ENCODE results near the gene RFXANK. TPM values are rescaled to one million over a fixed set of nuclear protein-coding genes. Genes with fewer than 3 reads are reported as not detected.
"Not testable (repeated sequence)": the region's sequence is repeated elsewhere in the genome, so short reads cannot be mapped to it uniquely, and the experiment has no call there.

Gene RFXANK
- total RNA-seq, 1 experiment from 2014 or later = 73.4 TPM

DNA sequence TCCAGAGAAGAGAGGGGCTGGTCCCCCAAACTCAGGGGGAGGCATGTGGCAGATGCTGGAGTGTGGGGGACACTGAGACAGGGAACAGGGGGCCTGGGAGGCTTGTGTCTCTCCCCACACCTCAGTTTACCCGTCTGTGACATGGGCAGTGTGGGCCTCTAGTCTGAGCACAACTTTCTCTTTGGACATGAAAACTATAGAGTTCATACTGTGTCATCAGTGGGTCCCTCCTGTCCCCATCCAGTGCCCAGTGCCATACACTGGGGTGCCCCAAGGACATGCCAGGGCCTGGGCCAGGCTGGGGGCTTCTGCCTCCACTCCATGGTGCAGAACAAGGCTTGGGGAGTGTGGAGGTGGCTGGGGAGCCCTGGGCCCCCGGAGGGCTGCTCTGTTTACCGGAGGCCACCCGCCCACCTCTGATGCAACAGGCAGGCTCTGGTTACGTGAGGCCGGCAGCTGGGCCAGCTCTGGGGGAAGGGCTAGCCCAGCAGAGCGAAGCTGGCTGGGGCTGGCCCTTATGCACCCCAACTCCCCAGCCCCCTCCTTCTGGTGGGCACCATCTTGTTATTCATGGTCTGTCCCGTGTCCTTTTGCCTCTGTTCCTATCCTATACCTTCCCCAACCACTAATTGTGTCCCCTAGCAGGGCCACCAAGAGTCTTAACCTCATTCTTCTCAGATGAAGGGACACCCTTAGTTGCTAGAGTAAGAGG lies 20.1 kb upstream of the RFXANK start:
- Mint-ChIP-seq H3K9me3 (ENCODE audit: unreplicated experiment) (no peaks in the 10 kb centered on the region), H3K27ac (ENCODE audit: unreplicated experiment) (peak overlapping the region; percentile 54), H3K27me3 (ENCODE audit: insufficient read depth, unreplicated experiment) (peaks cover 3% of the 10 kb centered on the region), H3K4me1 (ENCODE audit: low read depth, unreplicated experiment) (peaks cover 21% of the 10 kb centered on the region), H3K4me3 (ENCODE audit: unreplicated experiment) (no peak overlapping the region), H3K36me3 (ENCODE audit: insufficient read depth, unreplicated experiment) (peaks cover 14% of the 10 kb centered on the region)
- TF ChIP-seq, protein P1, sequence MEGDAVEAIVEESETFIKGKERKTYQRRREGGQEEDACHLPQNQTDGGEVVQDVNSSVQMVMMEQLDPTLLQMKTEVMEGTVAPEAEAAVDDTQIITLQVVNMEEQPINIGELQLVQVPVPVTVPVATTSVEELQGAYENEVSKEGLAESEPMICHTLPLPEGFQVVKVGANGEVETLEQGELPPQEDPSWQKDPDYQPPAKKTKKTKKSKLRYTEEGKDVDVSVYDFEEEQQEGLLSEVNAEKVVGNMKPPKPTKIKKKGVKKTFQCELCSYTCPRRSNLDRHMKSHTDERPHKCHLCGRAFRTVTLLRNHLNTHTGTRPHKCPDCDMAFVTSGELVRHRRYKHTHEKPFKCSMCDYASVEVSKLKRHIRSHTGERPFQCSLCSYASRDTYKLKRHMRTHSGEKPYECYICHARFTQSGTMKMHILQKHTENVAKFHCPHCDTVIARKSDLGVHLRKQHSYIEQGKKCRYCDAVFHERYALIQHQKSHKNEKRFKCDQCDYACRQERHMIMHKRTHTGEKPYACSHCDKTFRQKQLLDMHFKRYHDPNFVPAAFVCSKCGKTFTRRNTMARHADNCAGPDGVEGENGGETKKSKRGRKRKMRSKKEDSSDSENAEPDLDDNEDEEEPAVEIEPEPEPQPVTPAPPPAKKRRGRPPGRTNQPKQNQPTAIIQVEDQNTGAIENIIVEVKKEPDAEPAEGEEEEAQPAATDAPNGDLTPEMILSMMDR (IDR thresholded peaks at IDR 0.05; ENCODE audit: insufficient read depth in 1 of 2, low read depth in 1 of 2, low read length in 1 of 2, severe bottlenecking in 1 of 2, unreplicated experiment in 1 of 2) = no peak
- H3K36me3 ChIP-seq (ENCODE audit: control insufficient read depth, insufficient read depth, low read length) = no peaks in the 10 kb centered on the region
- CTCF ChIA-PET = no interaction called here
- BruUV-seq (replicated peaks) = no TSS peak
- no peaks in the 10 kb centered on the region; the same call in 1 of the 2 replicates for H3K4me1 ChIP-seq
- no peaks in the 10 kb centered on the region for H3K27me3 ChIP-seq (replicated peaks; ENCODE audit: control insufficient read depth, insufficient read depth, low read length)
- POLR2A ChIA-PET = no interaction called here
- intact Hi-C loops (cut with micrococcal nuclease; ENCODE audit: unreplicated experiment) = loop anchor here (5.0 kb wide), 1 partner anchor 35 kb away; the partner anchor contains the start of gene TMEM161A
- H3K9me3 ChIP-seq = no peaks in the 10 kb centered on the region
- DNase-seq = peak in 1 of 2 experiments; percentile 29
- no peak overlapping the region for H3K4me3 ChIP-seq (ENCODE audit: low read depth, low read length)

DNA sequence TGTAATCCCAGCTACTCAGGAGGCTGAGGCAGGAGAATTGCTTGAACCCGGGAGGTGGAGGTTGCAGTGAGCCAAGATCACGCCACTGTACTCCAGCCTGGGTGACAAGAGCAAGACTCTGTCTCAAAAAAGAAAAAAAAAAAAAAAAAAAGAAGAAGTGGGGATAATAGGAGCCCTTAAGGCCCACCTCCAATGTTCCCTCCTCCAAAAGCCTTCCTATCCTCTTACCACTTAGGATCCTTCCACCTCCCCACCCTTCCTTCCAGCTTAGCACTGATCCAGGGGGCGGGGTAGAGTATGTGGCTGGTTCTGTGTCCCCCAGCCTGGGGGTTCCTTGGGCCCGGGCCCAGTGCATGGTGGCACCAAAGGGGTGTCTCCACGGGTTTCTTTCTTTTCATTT lies 18.8 kb upstream of the RFXANK start:
- POLR2A ChIA-PET; H3K27ac Mint-ChIP-seq (ENCODE audit: unreplicated experiment); H3K9me3 Mint-ChIP-seq (ENCODE audit: unreplicated experiment); H3K4me3 ChIP-seq (ENCODE audit: low read depth, low read length); BruUV-seq (replicated peaks); H3K27me3 ChIP-seq (replicated peaks; ENCODE audit: control insufficient read depth, insufficient read depth, low read length); DNase-seq; H3K4me1 ChIP-seq; H3K9me3 ChIP-seq; H3K4me3 Mint-ChIP-seq (ENCODE audit: unreplicated experiment); H3K36me3 ChIP-seq (ENCODE audit: control insufficient read depth, insufficient read depth, low read length); H3K27me3 Mint-ChIP-seq (ENCODE audit: insufficient read depth, unreplicated experiment): not testable (repeated sequence)
- H3K36me3 Mint-ChIP-seq (ENCODE audit: insufficient read depth, unreplicated experiment) = peaks cover 19% of the 10 kb centered on the region
- intact Hi-C loops (cut with micrococcal nuclease; ENCODE audit: unreplicated experiment) = loop anchor here (5.0 kb wide), 1 partner anchor 36 kb away; the partner anchor contains the start of gene TMEM161A
- H3K4me1 Mint-ChIP-seq (ENCODE audit: low read depth, unreplicated experiment) = peaks cover 21% of the 10 kb centered on the region
- CTCF ChIA-PET = interaction anchor here (0.7 kb wide), 1 partner anchor 192 kb away, joined by 3 read pairs; no protein-coding TSS in a partner anchor

DNA sequence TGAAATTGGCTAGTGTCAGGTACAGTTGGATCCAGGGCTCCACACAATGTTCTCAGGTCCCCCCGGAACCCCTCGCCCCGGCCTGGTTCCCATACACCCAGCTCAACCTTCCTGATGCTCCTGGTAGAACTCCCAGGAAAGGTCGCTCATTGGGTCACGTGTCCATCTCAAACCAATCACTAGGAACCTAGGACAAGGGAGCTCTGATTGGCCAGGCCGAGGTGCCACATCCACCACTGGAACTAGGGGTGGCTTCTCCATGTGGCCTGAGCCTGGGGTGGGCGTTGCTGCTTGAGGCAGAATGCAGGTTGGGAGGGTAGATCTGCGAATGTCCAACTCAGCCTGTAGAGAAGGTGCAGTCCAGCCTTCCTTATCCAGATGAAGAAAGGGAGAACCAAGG lies 15.1 kb upstream of the RFXANK start:
- TF ChIP-seq, protein P1 (IDR thresholded peaks at IDR 0.05; ENCODE audit: insufficient read depth in 1 of 2, low read depth in 1 of 2, low read length in 1 of 2, severe bottlenecking in 1 of 2, unreplicated experiment in 1 of 2) = no peak
- Histone ChIP-seq H3K4me1 (no peaks in the 10 kb centered on the region), H3K4me3 (ENCODE audit: low read depth, low read length) (no peak overlapping the region), H3K36me3 (ENCODE audit: control insufficient read depth, insufficient read depth, low read length) (no peaks in the 10 kb centered on the region; the same call in 1 of the 2 replicates), H3K27me3 (replicated peaks; ENCODE audit: control insufficient read depth, insufficient read depth, low read length) (no peaks in the 10 kb centered on the region), H3K9me3 (no peaks in the 10 kb centered on the region)
- no peak for DNase-seq
- Mint-ChIP-seq H3K27me3 (ENCODE audit: insufficient read depth, unreplicated experiment) (no peaks in the 10 kb centered on the region), H3K4me3 (ENCODE audit: unreplicated experiment) (no peak overlapping the region), H3K9me3 (ENCODE audit: unreplicated experiment) (no peaks in the 10 kb centered on the region), H3K4me1 (ENCODE audit: low read depth, unreplicated experiment) (peaks cover 7% of the 10 kb centered on the region), H3K36me3 (ENCODE audit: insufficient read depth, unreplicated experiment) (peaks cover 27% of the 10 kb centered on the region), H3K27ac (ENCODE audit: unreplicated experiment) (no peak overlapping the region)
- POLR2A ChIA-PET = interaction anchor here (0.5 kb wide), 1 partner anchor 123 kb away, joined by 4 read pairs; no protein-coding TSS in a partner anchor
- no TSS peak for BruUV-seq (replicated peaks)
- intact Hi-C loops (cut with micrococcal nuclease; ENCODE audit: unreplicated experiment) = no loop called here
- CTCF ChIA-PET = no interaction called here
